COR-L47 (cell line): ENCODE measurements around the gene GFRA1.
"Not testable (repeated sequence)": the region's sequence is repeated elsewhere in the genome, so short reads cannot be mapped to it uniquely, and the experiment has no call there.

Experiments used
- DNase-seq: peaks from one replicate; lab custom pipeline; 2025; lab: John Stamatoyannopoulos, UW

The GFRA1 gene

GRCh38 chr10:116197946-116198675 lies 74.9 kb downstream of the GFRA1 start:
- DNase-seq, result no peak

GRCh38 chr10:116195583-116195982 lies 77.4 kb downstream of the GFRA1 start:
- no peak for DNase-seq

GRCh38 chr10:116195039-116195438 lies 78.0 kb downstream of the GFRA1 start:
- DNase-seq, result no peak

- DNase-seq, result no peak
Measured at GRCh38 chr10:116194061-116194460, 78.9 kb downstream of the GFRA1 start.

- no peak for DNase-seq
Measured at GRCh38 chr10:116190883-116191282, 82.1 kb downstream of the GFRA1 start.

- no peak for DNase-seq
Measured at GRCh38 chr10:116186273-116186672, 86.7 kb downstream of the GFRA1 start.

GRCh38 chr10:116185199-116185867 lies 87.7 kb downstream of the GFRA1 start:
- no peak for DNase-seq

GRCh38 chr10:116184512-116184794 lies 88.6 kb downstream of the GFRA1 start:
- DNase-seq, result no peak

- DNase-seq, result no peak
Measured at GRCh38 chr10:116183733-116184511, 89.1 kb downstream of the GFRA1 start.

GRCh38 chr10:116182426-116182825 lies 90.6 kb downstream of the GFRA1 start:
- no peak for DNase-seq

GRCh38 chr10:116178086-116178605 lies 94.9 kb downstream of the GFRA1 start:
- no peak for DNase-seq

GRCh38 chr10:116175231-116175630 lies 97.8 kb downstream of the GFRA1 start:
- DNase-seq, result no peak

- DNase-seq, result no peak
Measured at GRCh38 chr10:116171505-116171904, 101.5 kb downstream of the GFRA1 start.

GRCh38 chr10:116170815-116171250 lies 102.2 kb downstream of the GFRA1 start:
- DNase-seq, result no peak

- DNase-seq, result no peak
Measured at GRCh38 chr10:116169782-116170445, 103.1 kb downstream of the GFRA1 start.

GRCh38 chr10:116168745-116169144 lies 104.3 kb downstream of the GFRA1 start:
- DNase-seq, result no peak

- no peak for DNase-seq
Measured at GRCh38 chr10:116168329-116168728, 104.7 kb downstream of the GFRA1 start.

GRCh38 chr10:116165941-116166340 lies 107.1 kb downstream of the GFRA1 start:
- DNase-seq, result not testable (repeated sequence)

GRCh38 chr10:116164291-116164690 lies 108.7 kb downstream of the GFRA1 start:
- DNase-seq, result no peak

GRCh38 chr10:116163333-116164131 lies 109.5 kb downstream of the GFRA1 start:
- no peak for DNase-seq

GRCh38 chr10:116162851-116163250 lies 110.2 kb downstream of the GFRA1 start:
- DNase-seq, result no peak
